GM12878 (cell line): ENCODE measurements around the gene POLE2. TPM values are rescaled to one million over a fixed set of nuclear protein-coding genes. Genes with fewer than 3 reads are reported as not detected.

Experiments used
- ATAC-seq: fragments of 200-7000 bp; cut with Tn5 transposase; 3 replicates; pipeline ENCODE4 v1.9.1; 2020; ENCODE audit warnings: mild to moderate bottlenecking, moderate library complexity
- BruUV-seq: library from RNA; stranded (reverse); fragments of 400-500 nt; replicated peaks from 2 replicates; lab custom pipeline; 2021; lab: Mats Ljungman, UMichigan
- CTCF ChIA-PET: fragments of 300-600 bp; sonication (Branson Sonifier 250); formaldehyde crosslinking; extraction: SDS; loops from one replicate; lab custom pipeline; 2021; ENCODE audit warnings: inconsistent platforms; lab: Yijun Ruan, JAX
- POLR2A ChIA-PET: fragments of 350-600 bp; formaldehyde crosslinking; extraction: SDS; loops from one replicate; lab custom pipeline; 2021; ENCODE audit warnings: inconsistent platforms; lab: Charles Lee
- RAD21 ChIA-PET: fragments of 300-600 bp; sonication (Branson Sonifier 250); formaldehyde crosslinking; loops from one replicate; lab custom pipeline; 2023; ENCODE audit warnings: antibody characterized with exemption; ENCODE audit not compliant: unreplicated experiment; lab: Charles Lee
- SMC1A ChIA-PET: fragments of 300-600 bp; sonication (Branson Sonifier 250); formaldehyde crosslinking; loops from one replicate; lab custom pipeline; 2023; ENCODE audit not compliant: unreplicated experiment, uncharacterized antibody; lab: Charles Lee
- DNase-seq: peaks from one replicate; pipeline ENCODE4 v3.0.0-alpha.2; 2011; ENCODE audit warnings: low read depth, low spot score
- FAIRE-seq: peaks from 3 replicates; lab custom pipeline; 2011; peaks lifted over from hg19 to GRCh38; lab: Jason Lieb, UNC
- H2AFZ ChIP-seq: 2 replicates; pipeline ENCODE4 v1.6.0; 2011; ENCODE audit warnings: low read depth, low read length, control low read depth; ENCODE audit not compliant: control insufficient read depth
- H3K27ac ChIP-seq: 2 replicates; pipeline ENCODE4 v1.5.1; 2011; ENCODE audit warnings: control low read depth; ENCODE audit not compliant: control insufficient read depth, insufficient read depth
- H3K27me3 ChIP-seq, 2 experiments: replicated peaks in 1 of 2; 2 replicates each; pipeline versions ENCODE4 v1.6.0 to v1.6.1; 2011; ENCODE audit warnings: low read length in 1 of 2; ENCODE audit not compliant: control insufficient read depth in 2 of 2, insufficient read depth in 2 of 2
- H3K36me3 ChIP-seq, 2 experiments: 2 replicates each; pipeline ENCODE4 v1.5.1; 2011; ENCODE audit warnings: low read length in 1 of 2; ENCODE audit not compliant: control insufficient read depth in 2 of 2, insufficient read depth in 2 of 2
- H3K4me1 ChIP-seq: 2 replicates; pipeline ENCODE4 v1.6.1; 2011; ENCODE audit warnings: mild to moderate bottlenecking, low read length, moderate library complexity, mixed read lengths; ENCODE audit not compliant: control insufficient read depth, insufficient read depth
- H3K4me2 ChIP-seq: 2 replicates; pipeline ENCODE4 v1.6.0; 2011; ENCODE audit warnings: control low read depth; ENCODE audit not compliant: control insufficient read depth, insufficient read depth
- H3K4me3 ChIP-seq: fragments of 200-600 bp; sonication (generic); 2 replicates; pipeline ENCODE4 v1.5.1; 2016
- H3K79me2 ChIP-seq: 2 replicates; pipeline ENCODE4 v1.6.0; 2011; ENCODE audit warnings: low read length; ENCODE audit not compliant: control insufficient read depth, insufficient read depth
- H3K9ac ChIP-seq: 2 replicates; pipeline ENCODE4 v1.8.0; 2011; ENCODE audit warnings: low read length, control low read depth, mixed read lengths; ENCODE audit not compliant: control insufficient read depth, insufficient read depth
- H3K9me3 ChIP-seq: replicated peaks from 3 replicates; pipeline ENCODE4 v1.5.1; 2011; ENCODE audit warnings: mild to moderate bottlenecking, low read length; ENCODE audit not compliant: control insufficient read depth, insufficient read depth
- H4K20me1 ChIP-seq: 2 replicates; pipeline ENCODE4 v1.6.0; 2011; ENCODE audit not compliant: control insufficient read depth, insufficient read depth
- E4F1 ChIP-seq: fragments of 450-650 bp; IDR thresholded peaks from 2 replicates; pipeline ENCODE4 v1.6.1; 2018; ENCODE audit warnings: borderline replicate concordance, mild to moderate bottlenecking; ENCODE audit not compliant: partially characterized antibody
- HSF1 ChIP-seq: fragments of 150-350 bp; IDR thresholded peaks from 2 replicates; pipeline ENCODE4 v1.6.1; 2014; ENCODE audit warnings: mild to moderate bottlenecking, low read depth, low read length
- IKZF1 ChIP-seq: fragments of 450-650 bp; conservative IDR thresholded peaks from 2 replicates; pipeline ENCODE4 v1.6.1; 2017; ENCODE audit warnings: antibody characterized with exemption, mild to moderate bottlenecking
- SKIL ChIP-seq: fragments of 450-650 bp; IDR thresholded peaks from 2 replicates; pipeline ENCODE4 v1.6.1; 2017; ENCODE audit warnings: mild to moderate bottlenecking, low read depth, inconsistent platforms; ENCODE audit not compliant: poor library complexity, severe bottlenecking
- ZNF217 ChIP-seq: fragments of 450-650 bp; IDR thresholded peaks from 2 replicates; pipeline ENCODE4 v1.6.1; 2017; ENCODE audit warnings: antibody characterized with exemption, mild to moderate bottlenecking
- ZNF24 ChIP-seq: fragments of 450-650 bp; IDR thresholded peaks from 2 replicates; pipeline ENCODE4 v1.6.1; 2017; ENCODE audit warnings: antibody characterized with exemption, mild to moderate bottlenecking
- WGBS: methylation state at CpG from one replicate; pipeline ENCODE4 v1.1.6; 2016; ENCODE audit warnings: low lambda C conversion rate; ENCODE audit not compliant: insufficient replicate concordance, insufficient coverage; ENCODE audit errors: missing lambda C conversion rate; 5-methylcytosine and 5-hydroxymethylcytosine counted together
- in situ Hi-C: fragments of 300-500 bp; cut with MboI; formaldehyde crosslinking; loops from 9 replicates; pipeline ENCODE4 v1.14.3; 2018; ENCODE audit warnings: mixed read lengths
- intact Hi-C: fragments of 100-400 bp; cut with micrococcal nuclease; formaldehyde crosslinking; loops from one replicate; pipeline ENCODE4 v1.14.2; 2022; ENCODE audit not compliant: unreplicated experiment
- polyA plus RNA-seq, 11 experiments: library from polyadenylated mRNA; depleted of rRNA in 4 of 11; unstranded in 6 of 11; stranded (reverse) in 5 of 11; fragments of >200 nt; fragmentation: Nextera tagmentation in 4 of 11; fragmentation: Illumina TruSeq in 1 of 11; extraction: Ambion mirVana in 4 of 11; extraction: Trizol in 1 of 11; gene quantifications; 1 replicate in 1 of 11; 2 replicates in 10 of 11; pipeline versions ENCODE4 v1.2.1 to v1.2.3, GENCODE V29; 2011 to 2016; ENCODE audit warnings: inconsistent platforms in 2 of 11, missing spikeins in 2 of 11, low read depth in 1 of 11
- total RNA-seq, 4 experiments: library from RNA; depleted of rRNA in 3 of 4; stranded (reverse); fragments of >200 nt in 3 of 4; fragmentation: Illumina TruSeq in 1 of 4; extraction: Trizol in 1 of 4; gene quantifications; 2 replicates each; pipeline versions ENCODE4 v1.2.1 to v1.2.3, GENCODE V29; 2013 to 2021
- TF ChIP-seq, protein P1 (sequence below): IDR thresholded peaks from 2 replicates; pipeline ENCODE4 v1.6.1; 2011; ENCODE audit warnings: low read depth, mild to moderate bottlenecking, low read length, moderate library complexity, borderline replicate concordance; ENCODE audit errors: extremely low read depth

POLE2 gene
- total and polyA plus RNA-seq, 10 of the 15 experiments (the other 5 are each of a cell fraction or from before 2014, with no cell fraction given): 22.0 to 45.6 (median 38.8) TPM

GRCh38 chr14:49612671-49613070 is 75.3 kb downstream of the POLE2 start:
- RAD21 ChIA-PET: interaction anchor here (1.1 to 1.5 kb wide), 2 partner anchors 8 to 11 kb away, joined by 4 to 5 read pairs; partner anchors contain the start of genes MGAT2 and RPL36AL
- intact Hi-C loops (no loop called here), in situ Hi-C loops (no loop called here)
- H3K4me2 ChIP-seq: no peak overlapping the region
- no peak overlapping the region for H2AFZ ChIP-seq
- BruUV-seq: no TSS peak
- H3K36me3 ChIP-seq: peaks cover 0 to 11% of the 10 kb centered on the region in 2 experiments; a peak in 3 of 4 replicates
- CTCF ChIA-PET: interaction anchor here (0.6 to 1.1 kb wide), 2 partner anchors 25 to 28 kb away, joined by 3 to 4 read pairs; no protein-coding TSS in a partner anchor
- no peak overlapping the region for H3K4me3 ChIP-seq
- H3K27ac ChIP-seq: no peak overlapping the region
- SMC1A ChIA-PET: interaction anchor here (1.5 to 1.7 kb wide), 2 partner anchors 12 to 151 kb away, joined by 3 to 4 read pairs; no protein-coding TSS in a partner anchor
- no peaks in the 10 kb centered on the region for H4K20me1 ChIP-seq
- TF ChIP-seq ZNF24: no peak
- no peak for TF ChIP-seq E4F1
- TF ChIP-seq IKZF1: no peak
- no peak for TF ChIP-seq SKIL
- no peak for TF ChIP-seq HSF1
- no peak for TF ChIP-seq ZNF217
- TF ChIP-seq, protein P1, sequence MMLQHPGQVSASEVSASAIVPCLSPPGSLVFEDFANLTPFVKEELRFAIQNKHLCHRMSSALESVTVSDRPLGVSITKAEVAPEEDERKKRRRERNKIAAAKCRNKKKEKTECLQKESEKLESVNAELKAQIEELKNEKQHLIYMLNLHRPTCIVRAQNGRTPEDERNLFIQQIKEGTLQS: no peak
- FAIRE-seq (no peak), ATAC-seq (no peak), DNase-seq (no peak)
- no peaks in the 10 kb centered on the region for H3K9me3 ChIP-seq
- no peaks in the 10 kb centered on the region for H3K4me1 ChIP-seq
- 96% methylated on average over 8 of the region's 8 CpGs for WGBS
- H3K9ac ChIP-seq: no peak overlapping the region
- POLR2A ChIA-PET: interaction anchor here (0.8 kb wide), 1 partner anchor 8 kb away, joined by 4 read pairs; the partner anchor contains the start of genes MGAT2 and RPL36AL
- no peaks in the 10 kb centered on the region for H3K27me3 ChIP-seq
- H3K79me2 ChIP-seq: peaks cover 18% of the 10 kb centered on the region
